CD4-positive, alpha-beta T cell (primary cell): ENCODE results near the gene KCNV2. TPM values are rescaled to one million over a fixed set of nuclear protein-coding genes. Genes with fewer than 3 reads are reported as not detected.

Experiments used
- ATAC-seq: fragments of 200-7000 bp; cut with Tn5 transposase; one replicate; pipeline ENCODE4 v1.10.0; 2022; ENCODE audit warnings: mild to moderate bottlenecking; ENCODE audit not compliant: poor library complexity
- CTCF ChIA-PET: fragments of 350-600 bp; sonication (Branson Sonifier 250); formaldehyde crosslinking; loops from one replicate; lab custom pipeline; 2021; ENCODE audit warnings: antibody characterized with exemption, inconsistent platforms; lab: Charles Lee
- POLR2A ChIA-PET: fragments of 350-600 bp; sonication (Branson Sonifier 250); formaldehyde crosslinking; loops from one replicate; lab custom pipeline; 2021; ENCODE audit warnings: antibody characterized with exemption, inconsistent platforms; lab: Charles Lee
- DNase-seq, 14 experiments: peaks; one replicate each; pipeline ENCODE4 v3.0.0-alpha.2; 2013 to 2020; ENCODE audit warnings: mixed read lengths in 2 of 14
- H3K27ac ChIP-seq, 2 donors: one replicate each; pipeline versions ENCODE4 v1.5.1 to v1.7.0; 2013; ENCODE audit warnings: low read length in 2 of 2, low read depth in 1 of 2, mild to moderate bottlenecking in 1 of 2
- H3K27me3 ChIP-seq, 2 experiments: 1 replicate in 1 of 2; 2 replicates in 1 of 2; pipeline versions ENCODE4 v1.6.1 to v1.7.0; 2013; ENCODE audit warnings: low read length in 2 of 2, control low read depth in 1 of 2, mild to moderate bottlenecking in 1 of 2, moderate library complexity in 1 of 2; ENCODE audit not compliant: insufficient read depth in 2 of 2, control insufficient read depth in 1 of 2
- H3K36me3 ChIP-seq: one replicate; pipeline ENCODE4 v1.6.1; 2013; ENCODE audit warnings: low read length, control low read depth; ENCODE audit not compliant: insufficient read depth
- H3K4me1 ChIP-seq: one replicate; pipeline ENCODE4 v1.6.1; 2013; ENCODE audit warnings: low read length, control low read depth; ENCODE audit not compliant: insufficient read depth
- H3K4me3 ChIP-seq: one replicate; pipeline ENCODE4 v1.5.1; 2013; ENCODE audit warnings: mild to moderate bottlenecking, low read length, moderate library complexity
- H3K9me3 ChIP-seq, 2 experiments: 1 replicate in 1 of 2; 2 replicates in 1 of 2; pipeline versions ENCODE4 v1.6.1 to v1.7.0; 2013; ENCODE audit warnings: low read length in 2 of 2, mild to moderate bottlenecking in 2 of 2, control low read depth in 1 of 2, moderate library complexity in 1 of 2; ENCODE audit not compliant: control insufficient read depth in 1 of 2, insufficient read depth in 1 of 2
- H3K27ac Mint-ChIP-seq: one replicate; pipeline ENCODE4 v1.8.0; 2020; ENCODE audit warnings: mixed read lengths
- H3K27me3 Mint-ChIP-seq: one replicate; pipeline ENCODE4 v1.8.0; 2021; ENCODE audit warnings: mixed read lengths
- H3K36me3 Mint-ChIP-seq: one replicate; pipeline ENCODE4 v1.8.0; 2021; ENCODE audit warnings: low read depth, mixed read lengths
- H3K4me1 Mint-ChIP-seq: one replicate; pipeline ENCODE4 v1.8.0; 2021; ENCODE audit warnings: low read depth, mixed read lengths
- H3K4me3 Mint-ChIP-seq: one replicate; pipeline ENCODE4 v1.8.0; 2020; ENCODE audit warnings: mild to moderate bottlenecking, mixed read lengths
- H3K9me3 Mint-ChIP-seq: one replicate; pipeline ENCODE4 v1.8.0; 2020; ENCODE audit warnings: mixed read lengths
- intact Hi-C, 2 experiments: fragments of 100-400 bp; cut with DNase I in 1 of 2; cut with micrococcal nuclease in 1 of 2; formaldehyde crosslinking; loops; one replicate each; pipeline versions ENCODE4 v1.15.1 to v1.9.0; 2023 to 2025; cut with DNase I, micrococcal nuclease
- total RNA-seq, 174 experiments: library from RNA in 2 of 174; stranded (reverse) in 2 of 174; gene quantifications; one replicate each; pipeline ENCODE4 v1.2.3 and lab custom pipeline; 2021 to 2026
- TF ChIP-seq, protein P1 (sequence below): fragments of 200-600 bp; IDR thresholded peaks from one replicate; pipeline ENCODE4 v1.8.0; 2022; ENCODE audit warnings: antibody characterized with exemption, mild to moderate bottlenecking

Gene KCNV2
- total RNA-seq, 2 experiments from 2014 or later = not detected

DNA sequence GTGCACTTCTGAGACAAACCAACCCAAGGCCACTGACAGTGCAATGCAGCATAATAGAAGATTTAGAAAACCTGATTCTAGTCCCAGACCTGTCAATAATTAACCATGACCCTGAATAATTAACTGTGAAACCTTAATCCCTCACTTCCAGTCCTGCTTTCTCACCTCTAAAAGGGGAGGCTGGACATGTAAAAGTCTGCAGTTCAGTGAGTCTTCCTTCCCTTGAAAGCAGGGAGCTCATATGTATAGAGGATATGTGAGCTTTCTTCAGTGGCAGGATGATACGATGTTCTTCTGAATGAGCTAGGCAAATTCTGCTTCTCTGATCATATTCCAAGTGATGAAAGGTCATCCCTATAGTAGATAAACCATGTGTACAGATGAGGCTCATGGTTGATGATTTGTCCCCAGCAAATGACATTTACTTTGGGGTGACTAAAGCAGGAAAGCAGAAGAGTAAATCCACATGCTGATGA, 2.9 kb downstream of the KCNV2 start:
- CTCF ChIA-PET = no interaction called here
- TF ChIP-seq, protein P1, sequence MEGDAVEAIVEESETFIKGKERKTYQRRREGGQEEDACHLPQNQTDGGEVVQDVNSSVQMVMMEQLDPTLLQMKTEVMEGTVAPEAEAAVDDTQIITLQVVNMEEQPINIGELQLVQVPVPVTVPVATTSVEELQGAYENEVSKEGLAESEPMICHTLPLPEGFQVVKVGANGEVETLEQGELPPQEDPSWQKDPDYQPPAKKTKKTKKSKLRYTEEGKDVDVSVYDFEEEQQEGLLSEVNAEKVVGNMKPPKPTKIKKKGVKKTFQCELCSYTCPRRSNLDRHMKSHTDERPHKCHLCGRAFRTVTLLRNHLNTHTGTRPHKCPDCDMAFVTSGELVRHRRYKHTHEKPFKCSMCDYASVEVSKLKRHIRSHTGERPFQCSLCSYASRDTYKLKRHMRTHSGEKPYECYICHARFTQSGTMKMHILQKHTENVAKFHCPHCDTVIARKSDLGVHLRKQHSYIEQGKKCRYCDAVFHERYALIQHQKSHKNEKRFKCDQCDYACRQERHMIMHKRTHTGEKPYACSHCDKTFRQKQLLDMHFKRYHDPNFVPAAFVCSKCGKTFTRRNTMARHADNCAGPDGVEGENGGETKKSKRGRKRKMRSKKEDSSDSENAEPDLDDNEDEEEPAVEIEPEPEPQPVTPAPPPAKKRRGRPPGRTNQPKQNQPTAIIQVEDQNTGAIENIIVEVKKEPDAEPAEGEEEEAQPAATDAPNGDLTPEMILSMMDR = no peak

DNA sequence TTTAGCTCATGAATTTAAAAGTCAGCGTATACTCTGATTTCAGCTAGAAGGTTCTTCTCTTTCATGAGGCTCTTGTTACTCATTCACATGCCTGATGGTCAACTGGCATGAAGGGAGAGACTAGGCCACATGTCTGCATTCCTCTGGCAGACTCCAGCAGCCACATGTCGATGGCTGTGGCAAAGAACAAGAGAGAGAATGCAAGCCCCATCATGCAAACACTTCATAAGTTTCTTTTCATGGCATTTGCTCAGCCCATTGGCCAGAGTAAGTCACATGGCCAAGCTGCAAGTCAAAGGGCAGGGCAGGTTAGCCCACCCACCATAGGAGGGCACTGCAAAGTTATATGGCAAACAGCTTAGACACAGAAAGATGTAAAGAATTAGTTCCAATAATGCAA, 5.4 kb downstream of the KCNV2 start:
- Mint-ChIP-seq H3K27ac (no peak overlapping the region), H3K4me3 (no peak overlapping the region), H3K27me3 (no peaks in the 10 kb centered on the region), H3K9me3 (no peaks in the 10 kb centered on the region), H3K36me3 (no peaks in the 10 kb centered on the region), H3K4me1 (no peaks in the 10 kb centered on the region)
- H3K4me3 ChIP-seq = no peak overlapping the region
- no peaks in the 10 kb centered on the region for H3K36me3 ChIP-seq
- no peak for ATAC-seq
- H3K9me3 ChIP-seq = peaks cover 0 to 14% of the 10 kb centered on the region in 2 experiments
- intact Hi-C loops = no loop called here
- ChIA-PET CTCF (no interaction called here), POLR2A (no interaction called here)
- no peaks in the 10 kb centered on the region for H3K27me3 ChIP-seq
- no peaks in the 10 kb centered on the region for H3K4me1 ChIP-seq
- DNase-seq = no peak
- no peak overlapping the region for H3K27ac ChIP-seq
- TF ChIP-seq, protein P1 = no peak

More for the DNA sequence above, 2.9 kb downstream of the KCNV2 start:
- POLR2A ChIA-PET = no interaction called here
- H3K4me3 Mint-ChIP-seq = no peak overlapping the region
- no peaks in the 10 kb centered on the region for H3K4me1 Mint-ChIP-seq
- no peak overlapping the region for H3K4me3 ChIP-seq
- H3K9me3 ChIP-seq = peaks cover 0 to 19% of the 10 kb centered on the region in 2 experiments
- H3K9me3 Mint-ChIP-seq = no peaks in the 10 kb centered on the region
- DNase-seq = no peak
- ATAC-seq = no peak
- H3K27ac ChIP-seq = no peak overlapping the region
- H3K27ac Mint-ChIP-seq = no peak overlapping the region
- no peaks in the 10 kb centered on the region for H3K36me3 Mint-ChIP-seq
- intact Hi-C loops = no loop called here
- no peaks in the 10 kb centered on the region for H3K27me3 Mint-ChIP-seq
- no peaks in the 10 kb centered on the region for H3K27me3 ChIP-seq
- H3K36me3 ChIP-seq = no peaks in the 10 kb centered on the region
- no peaks in the 10 kb centered on the region for H3K4me1 ChIP-seq

DNA sequence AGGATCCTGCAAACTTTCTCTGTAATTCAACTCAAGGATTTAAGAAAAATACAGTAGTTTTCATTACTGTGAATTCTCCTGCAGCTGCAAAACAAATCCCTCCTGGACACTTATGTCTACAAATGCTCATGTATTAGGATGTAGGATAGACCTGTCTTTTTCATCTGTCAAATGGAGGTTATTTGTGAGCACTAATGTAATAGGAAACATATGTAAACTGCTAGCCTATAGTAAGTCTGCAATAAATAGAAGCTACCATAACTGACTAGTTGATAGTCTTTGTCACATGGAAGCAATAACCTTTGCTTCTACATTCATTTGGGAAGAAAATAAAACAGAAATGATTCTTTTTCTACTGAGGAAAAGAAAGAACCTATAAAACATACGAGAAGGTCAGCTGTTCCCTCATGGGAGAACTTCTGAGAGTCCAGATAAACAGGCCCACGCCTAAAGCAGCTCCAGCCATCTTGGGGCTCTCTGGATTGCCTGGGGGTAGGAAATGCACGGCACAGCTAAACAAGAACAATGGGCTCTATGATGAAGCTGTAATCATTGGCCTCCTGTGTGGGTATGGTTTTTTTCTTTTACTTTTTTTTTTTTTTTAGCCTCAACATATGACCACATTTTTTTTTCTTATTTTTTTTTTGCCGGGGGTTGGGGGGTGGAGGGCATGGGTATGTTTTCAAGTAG, 6.2 kb downstream of the KCNV2 start:
- no peak overlapping the region for H3K4me3 ChIP-seq
- no peaks in the 10 kb centered on the region for H3K4me1 Mint-ChIP-seq
- CTCF ChIA-PET = no interaction called here
- no peak overlapping the region for H3K27ac Mint-ChIP-seq
- no peaks in the 10 kb centered on the region for H3K36me3 Mint-ChIP-seq
- no peaks in the 10 kb centered on the region for H3K27me3 ChIP-seq
- no peaks in the 10 kb centered on the region for H3K36me3 ChIP-seq
- H3K27ac ChIP-seq = no peak overlapping the region
- DNase-seq (no peak), ATAC-seq (no peak)
- POLR2A ChIA-PET = no interaction called here
- H3K27me3 Mint-ChIP-seq = no peaks in the 10 kb centered on the region
- H3K4me1 ChIP-seq = no peaks in the 10 kb centered on the region
- no peak overlapping the region for H3K4me3 Mint-ChIP-seq
- no peaks in the 10 kb centered on the region for H3K9me3 Mint-ChIP-seq
- intact Hi-C loops = no loop called here
- TF ChIP-seq, protein P1 = no peak
- H3K9me3 ChIP-seq = peaks cover 0 to 6% of the 10 kb centered on the region in 2 experiments
